Smooth muscle cell (in vitro differentiated cells): ENCODE results near the gene PEMT. TPM values are rescaled to one million over a fixed set of nuclear protein-coding genes. Genes with fewer than 3 reads are reported as not detected.

Experiments used
- DNase-seq: peaks from one replicate; lab custom pipeline; 2025; ENCODE audit not compliant: unreplicated experiment; lab: John Stamatoyannopoulos, UW
- H2AFZ ChIP-seq: fragments of 200-600 bp; sonication (generic); 2 replicates; pipeline ENCODE4 v1.6.0; 2016; ENCODE audit warnings: antibody characterized with exemption, low read depth, mild to moderate bottlenecking
- H3F3A ChIP-seq: fragments of 200-600 bp; sonication (generic); 2 replicates; pipeline ENCODE4 v1.6.0; 2017; ENCODE audit warnings: antibody characterized with exemption, low read depth
- H3K27ac ChIP-seq: fragments of 200-600 bp; sonication (generic); 2 replicates; pipeline ENCODE4 v1.5.1; 2016; ENCODE audit warnings: low read depth, mild to moderate bottlenecking
- H3K27me3 ChIP-seq: fragments of 200-600 bp; sonication (generic); 2 replicates; pipeline ENCODE4 v1.6.1; 2016; ENCODE audit warnings: low read depth, mild to moderate bottlenecking
- H3K36me3 ChIP-seq: fragments of 200-600 bp; sonication (generic); 2 replicates; pipeline ENCODE4 v1.5.1; 2016; ENCODE audit warnings: low read depth
- H3K4me1 ChIP-seq: fragments of 200-600 bp; sonication (generic); 2 replicates; pipeline ENCODE4 v1.5.1; 2016; ENCODE audit warnings: low read depth
- H3K4me2 ChIP-seq: fragments of 200-600 bp; sonication (generic); 2 replicates; pipeline ENCODE4 v1.6.0; 2016; ENCODE audit warnings: mild to moderate bottlenecking
- H3K4me3 ChIP-seq: fragments of 200-600 bp; sonication (generic); 2 replicates; pipeline ENCODE4 v1.5.1; 2016; ENCODE audit warnings: mild to moderate bottlenecking
- H3K79me2 ChIP-seq: fragments of 200-600 bp; sonication (generic); 2 replicates; pipeline ENCODE4 v1.6.0; 2016; ENCODE audit warnings: low read depth, mild to moderate bottlenecking
- H3K9ac ChIP-seq: fragments of 200-600 bp; sonication (generic); 2 replicates; pipeline ENCODE4 v1.6.0; 2016; ENCODE audit warnings: low read depth
- H3K9me3 ChIP-seq: fragments of 200-600 bp; sonication (generic); replicated peaks from 2 replicates; pipeline ENCODE4 v1.5.1; 2016; ENCODE audit warnings: low read depth
- H4K20me1 ChIP-seq: fragments of 200-600 bp; sonication (generic); 2 replicates; pipeline ENCODE4 v1.6.0; 2016; ENCODE audit warnings: low read depth
- CTCF ChIP-seq: fragments of 200-600 bp; sonication (generic); IDR thresholded peaks from 2 replicates; pipeline ENCODE4 v1.5.1; 2017; ENCODE audit warnings: borderline replicate concordance, mild to moderate bottlenecking, antibody characterized with exemption; ENCODE audit not compliant: insufficient read depth, poor library complexity, severe bottlenecking
- WGBS: methylation state at CpG from one replicate; pipeline ENCODE4 v1.1.7; 2016; ENCODE audit warnings: low lambda C conversion rate; 5-methylcytosine and 5-hydroxymethylcytosine counted together
- polyA plus RNA-seq: library from polyadenylated mRNA; unstranded; fragments of >200 nt; fragmentation: Nextera tagmentation; extraction: Ambion mirVana; gene quantifications from 2 replicates; pipeline ENCODE4 v1.2.1, GENCODE V29; 2016
- total RNA-seq: library from RNA; depleted of rRNA; stranded (reverse); fragments of >200 nt; gene quantifications from 2 replicates; pipeline ENCODE4 v1.2.3, GENCODE V29; 2014

Gene PEMT
- total and polyA plus RNA-seq, 2 experiments from 2014 or later, result 43.8 to 69.9 TPM

GRCh38 chr17:17553217-17554195 lies 38.0 kb downstream of the PEMT start:
- H3K4me3 ChIP-seq, result no peak overlapping the region
- H3K27me3 ChIP-seq, result no peaks in the 10 kb centered on the region
- H2AFZ ChIP-seq, result no peak overlapping the region
- no peaks in the 10 kb centered on the region for H3F3A ChIP-seq
- no peaks in the 10 kb centered on the region for H3K36me3 ChIP-seq
- no peak overlapping the region for H3K27ac ChIP-seq
- no peaks in the 10 kb centered on the region for H3K9me3 ChIP-seq
- no peak for TF ChIP-seq CTCF
- no peak for DNase-seq
- no peaks in the 10 kb centered on the region for H3K79me2 ChIP-seq
- WGBS, result 93% methylated on average over 30 of the region's 30 CpGs
- H3K9ac ChIP-seq, result no peak overlapping the region
- peaks cover 5% of the 10 kb centered on the region for H4K20me1 ChIP-seq
- H3K4me1 ChIP-seq, result peaks cover 10% of the 10 kb centered on the region
- no peak overlapping the region for H3K4me2 ChIP-seq

GRCh38 chr17:17552351-17553216 lies 38.9 kb downstream of the PEMT start:
- Histone ChIP-seq H3K9me3 (no peaks in the 10 kb centered on the region), H3K4me3 (no peak overlapping the region), H3K36me3 (no peaks in the 10 kb centered on the region), H3K27me3 (no peaks in the 10 kb centered on the region), H3K27ac (no peak overlapping the region), H2AFZ (no peak overlapping the region), H3F3A (no peaks in the 10 kb centered on the region), H4K20me1 (peaks cover 5% of the 10 kb centered on the region), H3K4me1 (peaks cover 10% of the 10 kb centered on the region), H3K79me2 (no peaks in the 10 kb centered on the region), H3K4me2 (no peak overlapping the region), H3K9ac (no peak overlapping the region)
- no peak for TF ChIP-seq CTCF
- 98% methylated on average over 26 of the region's 27 CpGs for WGBS
- no peak for DNase-seq

- WGBS, result 22% methylated on average over 11 of the region's 11 CpGs
- peaks cover 10% of the 10 kb centered on the region for H3K4me1 ChIP-seq
Measured at GRCh38 chr17:17551361-17551760, 40.1 kb downstream of the PEMT start.

More at GRCh38 chr17:17551361-17551760, 40.1 kb downstream of the PEMT start:
- Histone ChIP-seq H3K4me3 (no peak overlapping the region), H2AFZ (no peak overlapping the region), H3K9ac (no peak overlapping the region), H4K20me1 (no peaks in the 10 kb centered on the region), H3K36me3 (no peaks in the 10 kb centered on the region), H3K79me2 (no peaks in the 10 kb centered on the region), H3F3A (no peaks in the 10 kb centered on the region), H3K27me3 (no peaks in the 10 kb centered on the region), H3K9me3 (no peaks in the 10 kb centered on the region), H3K4me2 (no peak overlapping the region), H3K27ac (no peak overlapping the region)
- no peak for TF ChIP-seq CTCF
- DNase-seq, result peak; percentile 13
